ENCODE results near the gene HMGCR. TPM values are rescaled to one million over a fixed set of nuclear protein-coding genes. Genes with fewer than 3 reads are reported as not detected.
"Not testable (repeated sequence)": the region's sequence is repeated elsewhere in the genome, so short reads cannot be mapped to it uniquely, and the experiment has no call there.

HMGCR gene
- total RNA-seq (2014; rRNA removed; shearing (Covaris generic)), result 85.6 and 93.6 TPM in 2 replicates

- H3K36me3 ChIP-seq, result peaks cover 2% of the 10 kb centered on the region; the same call in 1 of the 2 replicates
- no peaks in the 10 kb centered on the region for H3K9me3 ChIP-seq (replicated peaks)
- peak; percentile 99 for DNase-seq
- peak within 1 kb of the TSS; percentile 84 for H3K4me3 ChIP-seq
- peak within 1 kb of the TSS; percentile 29; the same call in 1 of the 2 replicates for H3K27ac ChIP-seq
- no peaks in the 10 kb centered on the region; the same call in 1 of the 2 replicates for H3K4me1 ChIP-seq
- no peaks in the 10 kb centered on the region for H3K27me3 ChIP-seq
Measured at GRCh38 chr5:75336615-75337336, at the start of gene HMGCR. HMGCR (plus strand) TSS chr5:75337220; CDS start chr5:75342606, 5,386 bp downstream.

GRCh38 chr5:75291844-75292243, 45.2 kb upstream of the HMGCR start:
- not testable (repeated sequence) for H3K9me3 ChIP-seq (replicated peaks); H3K4me1 ChIP-seq; H3K27ac ChIP-seq; DNase-seq; H3K4me3 ChIP-seq; H3K27me3 ChIP-seq; H3K36me3 ChIP-seq

- H3K9me3 ChIP-seq (replicated peaks), result no peaks in the 10 kb centered on the region
- DNase-seq, result no peak
- H3K27ac ChIP-seq, result no peak overlapping the region
- H3K4me3 ChIP-seq, result no peak overlapping the region
- H3K4me1 ChIP-seq, result no peaks in the 10 kb centered on the region
- H3K36me3 ChIP-seq, result no peaks in the 10 kb centered on the region
- no peaks in the 10 kb centered on the region; the same call in 1 of the 2 replicates for H3K27me3 ChIP-seq
Measured at GRCh38 chr5:75300084-75300483, 36.9 kb upstream of the HMGCR start.

GRCh38 chr5:75303419-75303818, 33.6 kb upstream of the HMGCR start:
- H3K27ac ChIP-seq, result no peak overlapping the region
- no peak overlapping the region for H3K4me3 ChIP-seq
- no peaks in the 10 kb centered on the region for H3K27me3 ChIP-seq
- H3K4me1 ChIP-seq, result no peaks in the 10 kb centered on the region
- H3K36me3 ChIP-seq, result no peaks in the 10 kb centered on the region
- no peaks in the 10 kb centered on the region for H3K9me3 ChIP-seq (replicated peaks)
- DNase-seq, result no peak

GRCh38 chr5:75304486-75304885, 32.5 kb upstream of the HMGCR start:
- not testable (repeated sequence) for H3K4me1 ChIP-seq; H3K36me3 ChIP-seq; H3K4me3 ChIP-seq; H3K9me3 ChIP-seq (replicated peaks); H3K27me3 ChIP-seq; DNase-seq; H3K27ac ChIP-seq

GRCh38 chr5:75306746-75307145, 30.3 kb upstream of the HMGCR start:
- no peaks in the 10 kb centered on the region for H3K36me3 ChIP-seq
- no peaks in the 10 kb centered on the region for H3K27me3 ChIP-seq
- no peak for DNase-seq
- no peaks in the 10 kb centered on the region for H3K4me1 ChIP-seq
- H3K27ac ChIP-seq, result no peak overlapping the region
- no peaks in the 10 kb centered on the region for H3K9me3 ChIP-seq (replicated peaks)
- no peak overlapping the region for H3K4me3 ChIP-seq

GRCh38 chr5:75310212-75310611, 26.8 kb upstream of the HMGCR start:
- H3K27ac ChIP-seq, result no peak overlapping the region
- H3K27me3 ChIP-seq, result no peaks in the 10 kb centered on the region
- no peak overlapping the region for H3K4me3 ChIP-seq
- H3K36me3 ChIP-seq, result no peaks in the 10 kb centered on the region
- H3K9me3 ChIP-seq (replicated peaks), result no peaks in the 10 kb centered on the region
- DNase-seq, result no peak
- H3K4me1 ChIP-seq, result no peaks in the 10 kb centered on the region

- not testable (repeated sequence) for H3K27me3 ChIP-seq; H3K4me3 ChIP-seq; H3K36me3 ChIP-seq; H3K4me1 ChIP-seq; H3K9me3 ChIP-seq (replicated peaks); H3K27ac ChIP-seq; DNase-seq
Measured at GRCh38 chr5:75319148-75319547, 17.9 kb upstream of the HMGCR start.

GRCh38 chr5:75319638-75320037, 17.4 kb upstream of the HMGCR start:
- no peaks in the 10 kb centered on the region for H3K27me3 ChIP-seq
- no peak overlapping the region for H3K27ac ChIP-seq
- H3K36me3 ChIP-seq, result no peaks in the 10 kb centered on the region

GRCh38 chr5:75320371-75320770, 16.6 kb upstream of the HMGCR start:
- Histone ChIP-seq H3K9me3 (replicated peaks) (no peaks in the 10 kb centered on the region), H3K4me1 (0 out of 2 replicates have a peak, but pooled peaks cover 5% of the 10 kb centered on the region), H3K27ac (no peak overlapping the region), H3K27me3 (no peaks in the 10 kb centered on the region), H3K4me3 (no peak overlapping the region), H3K36me3 (no peaks in the 10 kb centered on the region)
- no peak for DNase-seq

More at GRCh38 chr5:75319638-75320037, 17.4 kb upstream of the HMGCR start:
- no peaks in the 10 kb centered on the region for H3K9me3 ChIP-seq (replicated peaks)
- no peak for DNase-seq
- 0 out of 2 replicates have a peak, but pooled peaks cover 5% of the 10 kb centered on the region for H3K4me1 ChIP-seq
- H3K4me3 ChIP-seq, result no peak overlapping the region

- Histone ChIP-seq H3K4me1 (0 out of 2 replicates have a peak, but pooled peaks cover 5% of the 10 kb centered on the region), H3K9me3 (replicated peaks) (no peaks in the 10 kb centered on the region), H3K36me3 (no peaks in the 10 kb centered on the region), H3K4me3 (no peak overlapping the region), H3K27ac (no peak overlapping the region), H3K27me3 (no peaks in the 10 kb centered on the region)
- no peak for DNase-seq
Measured at GRCh38 chr5:75322066-75322465, 15.0 kb upstream of the HMGCR start.

- Histone ChIP-seq H3K9me3 (replicated peaks) (no peaks in the 10 kb centered on the region), H3K4me1 (0 out of 2 replicates have a peak, but pooled peaks cover 5% of the 10 kb centered on the region), H3K4me3 (no peak overlapping the region), H3K27ac (no peak overlapping the region), H3K27me3 (no peaks in the 10 kb centered on the region), H3K36me3 (no peaks in the 10 kb centered on the region)
- no peak for DNase-seq
Measured at GRCh38 chr5:75324791-75325190, 12.2 kb upstream of the HMGCR start.

- Histone ChIP-seq H3K4me3 (no peak overlapping the region), H3K27me3 (no peaks in the 10 kb centered on the region), H3K36me3 (no peaks in the 10 kb centered on the region), H3K27ac (no peak overlapping the region), H3K4me1 (0 out of 2 replicates have a peak, but pooled peaks cover 5% of the 10 kb centered on the region), H3K9me3 (replicated peaks) (no peaks in the 10 kb centered on the region)
- DNase-seq, result no peak
Measured at GRCh38 chr5:75325242-75325641, 11.8 kb upstream of the HMGCR start.

GRCh38 chr5:75330404-75330803, 6.6 kb upstream of the HMGCR start:
- H3K4me3 ChIP-seq, result no peak overlapping the region
- H3K27ac ChIP-seq, result no peak overlapping the region
- no peaks in the 10 kb centered on the region for H3K36me3 ChIP-seq
- H3K9me3 ChIP-seq (replicated peaks), result no peaks in the 10 kb centered on the region
- no peaks in the 10 kb centered on the region for H3K27me3 ChIP-seq
- no peaks in the 10 kb centered on the region for H3K4me1 ChIP-seq
- DNase-seq, result no peak

GRCh38 chr5:75331095-75332090, 5.6 kb upstream of the HMGCR start:
- Histone ChIP-seq H3K4me1 (no peaks in the 10 kb centered on the region), H3K27me3 (no peaks in the 10 kb centered on the region), H3K4me3 (no peak overlapping the region), H3K27ac (no peak overlapping the region), H3K36me3 (no peaks in the 10 kb centered on the region), H3K9me3 (replicated peaks) (no peaks in the 10 kb centered on the region)
- no peak for DNase-seq

Measured in SJCRH30 (cell line).